Neutrophil (primary cell): ENCODE measurements around the gene PPP1R9A.
"Not testable (repeated sequence)": the region's sequence is repeated elsewhere in the genome, so short reads cannot be mapped to it uniquely, and the experiment has no call there.

Source experiments
- H3K27ac ChIP-seq: fragments of 200-600 bp; sonication (generic); 2 replicates; pipeline ENCODE4 v1.5.1; 2016; ENCODE audit warnings: mild to moderate bottlenecking, moderate library complexity
- H3K27me3 ChIP-seq: fragments of 200-600 bp; sonication (generic); 2 replicates; pipeline ENCODE4 v1.6.0; 2016; ENCODE audit warnings: mild to moderate bottlenecking
- H3K36me3 ChIP-seq: fragments of 200-600 bp; sonication (generic); 2 replicates; pipeline ENCODE4 v1.5.1; 2017
- H3K4me1 ChIP-seq, 2 experiments: fragments of 200-600 bp in 1 of 2; sonication (generic) in 1 of 2; 1 replicate in 1 of 2; 2 replicates in 1 of 2; pipeline versions ENCODE4 v1.5.1 to v1.6.1; 2013 to 2016; ENCODE audit warnings: low read depth in 1 of 2, low read length in 1 of 2, mild to moderate bottlenecking in 1 of 2, moderate library complexity in 1 of 2; ENCODE audit not compliant: control insufficient read depth in 1 of 2, insufficient read depth in 1 of 2
- H3K4me3 ChIP-seq, 2 experiments: fragments of 200-600 bp in 1 of 2; sonication (generic) in 1 of 2; 1 replicate in 1 of 2; 2 replicates in 1 of 2; pipeline ENCODE4 v1.5.1; 2013 to 2016; ENCODE audit warnings: low read depth in 1 of 2, low read length in 1 of 2, mild to moderate bottlenecking in 1 of 2, moderate library complexity in 1 of 2
- H3K9me3 ChIP-seq: fragments of 200-600 bp; sonication (generic); 2 replicates; pipeline ENCODE4 v1.5.1; 2016
- CTCF ChIP-seq: fragments of 200-600 bp; sonication (generic); IDR thresholded peaks from 2 replicates; pipeline ENCODE4 v1.5.1; 2016; ENCODE audit warnings: antibody characterized with exemption

Gene PPP1R9A

GRCh38 chr7:95004618-95005247, 97.3 kb downstream of the PPP1R9A start:
- TF ChIP-seq CTCF, result no peak
- Histone ChIP-seq H3K27me3 (no peaks in the 10 kb centered on the region), H3K36me3 (no peaks in the 10 kb centered on the region)

GRCh38 chr7:95006010-95006409, 98.6 kb downstream of the PPP1R9A start:
- TF ChIP-seq CTCF, result no peak
- no peaks in the 10 kb centered on the region for H3K27me3 ChIP-seq
- no peaks in the 10 kb centered on the region for H3K9me3 ChIP-seq
- H3K27ac ChIP-seq, result no peak overlapping the region
- H3K4me1 ChIP-seq, result no peaks in the 10 kb centered on the region
- H3K36me3 ChIP-seq, result no peaks in the 10 kb centered on the region
- H3K4me3 ChIP-seq, result no peak overlapping the region

More at GRCh38 chr7:95004618-95005247, 97.3 kb downstream of the PPP1R9A start:
- H3K9me3 ChIP-seq, result no peaks in the 10 kb centered on the region
- no peak overlapping the region for H3K4me3 ChIP-seq
- H3K27ac ChIP-seq, result no peak overlapping the region
- H3K4me1 ChIP-seq, result no peaks in the 10 kb centered on the region

- not testable (repeated sequence) for H3K36me3 ChIP-seq, H3K27ac ChIP-seq, H3K27me3 ChIP-seq, H3K4me3 ChIP-seq, H3K4me1 ChIP-seq, H3K9me3 ChIP-seq
Observed at GRCh38 chr7:95008773-95009172, 101.4 kb downstream of the PPP1R9A start.

- Histone ChIP-seq H3K36me3 (no peaks in the 10 kb centered on the region), H3K4me1 (no peaks in the 10 kb centered on the region), H3K9me3 (no peaks in the 10 kb centered on the region), H3K4me3 (no peak overlapping the region), H3K27ac (no peak overlapping the region), H3K27me3 (no peaks in the 10 kb centered on the region)
- TF ChIP-seq CTCF, result no peak
Observed at GRCh38 chr7:95011146-95011928, 103.9 kb downstream of the PPP1R9A start.

- H3K36me3 ChIP-seq, result no peaks in the 10 kb centered on the region
- H3K4me3 ChIP-seq, result no peak overlapping the region
- no peak for TF ChIP-seq CTCF
- H3K27me3 ChIP-seq, result no peaks in the 10 kb centered on the region
- H3K27ac ChIP-seq, result no peak overlapping the region
- no peaks in the 10 kb centered on the region for H3K9me3 ChIP-seq
- no peaks in the 10 kb centered on the region for H3K4me1 ChIP-seq
Observed at GRCh38 chr7:95011995-95012394, 104.6 kb downstream of the PPP1R9A start.

GRCh38 chr7:95018021-95018420, 110.6 kb downstream of the PPP1R9A start:
- no peak overlapping the region for H3K4me3 ChIP-seq
- H3K9me3 ChIP-seq, result no peaks in the 10 kb centered on the region
- TF ChIP-seq CTCF, result no peak
- no peaks in the 10 kb centered on the region for H3K36me3 ChIP-seq
- no peaks in the 10 kb centered on the region for H3K27me3 ChIP-seq
- H3K27ac ChIP-seq, result no peak overlapping the region
- H3K4me1 ChIP-seq, result no peaks in the 10 kb centered on the region
